DLD1 (cell line): Measurements from ENCODE around the gene MYH8.

Experiments
- in situ Hi-C: cut with HindIII; loops from 2 replicates; pipeline ENCODE4 v1.10.0; 2017; ENCODE audit warnings: low sequenced_read_pairs

The MYH8 gene

GRCh38 chr17:10421900-10422542, at the start of gene MYH8:
Gene MYH8 (minus strand): TSS chr17:10421950. CDS start chr17:10420227, 1,723 bp downstream.
- in situ Hi-C loops: no loop called here

- in situ Hi-C loops: no loop called here
Measured at GRCh38 chr17:10469459-10469858, 47.7 kb upstream of the MYH8 start, which contains the start of gene MYH4. Gene MYH4 (minus strand): TSS chr17:10469559. CDS start chr17:10466745, 2,814 bp downstream.

- in situ Hi-C loops: no loop called here
Measured at GRCh38 chr17:10463402-10463801, 41.7 kb upstream of the MYH8 start.

GRCh38 chr17:10460062-10460461, 38.3 kb upstream of the MYH8 start:
- in situ Hi-C loops: no loop called here

- in situ Hi-C loops: no loop called here
Measured at GRCh38 chr17:10458701-10459100, 37.0 kb upstream of the MYH8 start.

DNA sequence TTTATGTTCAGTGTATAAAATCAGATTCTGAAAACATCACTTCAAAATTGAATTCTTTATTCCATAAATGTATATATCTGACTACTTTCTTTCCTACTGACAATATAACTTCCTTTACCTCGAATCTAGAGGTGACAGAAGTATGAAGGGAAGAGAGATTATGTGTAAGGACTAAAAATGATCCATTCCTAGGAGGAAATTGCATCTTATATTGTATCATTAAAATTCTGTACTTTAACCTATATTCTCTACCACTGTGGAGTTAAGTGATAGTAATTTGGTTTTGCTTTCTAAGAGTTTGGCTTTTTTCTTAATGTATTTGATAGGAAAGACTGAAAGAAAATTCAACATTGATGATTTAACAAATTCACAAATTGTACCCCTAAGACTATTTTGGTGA, 36.2 kb upstream of the MYH8 start:
- in situ Hi-C loops: no loop called here

DNA sequence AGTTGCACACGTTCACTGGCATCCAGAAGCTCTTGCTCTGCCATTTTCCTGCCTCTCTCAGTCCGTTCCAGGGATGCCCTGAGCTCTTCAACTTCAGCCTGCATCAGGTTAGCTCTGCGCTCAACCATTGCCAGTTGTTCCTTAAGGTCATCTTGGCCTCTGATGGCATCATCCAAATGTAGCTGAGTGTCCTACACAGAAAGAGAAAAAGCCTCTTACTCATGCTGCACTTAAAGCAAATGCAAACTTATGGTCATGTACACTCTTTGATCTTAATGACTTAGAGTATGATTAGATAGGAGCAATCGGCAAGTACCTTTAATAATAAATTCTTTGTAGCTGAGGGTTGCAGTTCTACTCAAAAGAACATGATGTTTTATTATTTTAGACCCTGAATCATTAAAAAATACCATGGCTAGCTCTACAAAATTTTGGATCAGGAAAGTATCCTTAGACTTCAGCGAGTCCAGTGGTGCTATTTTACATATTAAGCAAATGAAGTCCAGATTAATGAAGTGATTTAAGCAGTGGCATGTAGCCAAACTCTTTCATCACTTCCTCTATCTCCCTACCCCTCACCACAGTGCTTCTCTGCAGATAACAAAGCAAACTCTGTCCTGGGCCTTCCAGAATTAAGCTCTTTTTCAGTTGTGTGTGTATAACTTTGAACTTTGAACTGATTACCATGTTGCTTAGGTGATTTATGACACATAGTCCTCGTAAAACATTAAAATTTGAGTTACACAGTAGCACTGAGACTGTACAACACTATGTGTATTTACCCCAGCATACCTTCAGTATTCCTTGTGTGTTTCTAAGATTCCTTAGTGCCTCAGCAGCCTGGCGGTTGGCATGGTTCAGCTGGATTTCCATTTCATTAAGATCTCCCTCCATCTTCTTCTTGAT, 25.5 kb upstream of the MYH8 start:
- in situ Hi-C loops: no loop called here

GRCh38 chr17:10439816-10440215, 18.1 kb upstream of the MYH8 start:
- in situ Hi-C loops: no loop called here

DNA sequence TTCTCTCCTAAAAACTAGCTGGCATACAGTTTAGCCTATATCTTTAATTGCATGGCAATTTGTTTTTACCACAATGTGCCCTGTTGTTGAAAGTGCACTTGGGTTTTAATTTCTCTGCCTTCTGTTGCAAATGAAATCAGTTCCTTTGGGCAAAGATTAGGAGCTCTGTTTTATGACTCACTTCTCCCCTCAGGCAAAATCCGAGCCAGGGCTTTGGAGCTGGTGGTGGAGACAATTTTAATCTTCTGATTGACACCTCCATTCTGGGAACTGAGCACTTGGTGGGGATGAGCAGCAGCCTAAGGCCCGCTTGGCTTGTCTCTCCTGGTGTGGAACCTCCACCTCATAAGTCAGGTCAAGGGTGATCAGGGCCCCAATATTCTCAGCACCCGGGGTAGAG, 13.3 kb upstream of the MYH8 start:
- in situ Hi-C loops: no loop called here

GRCh38 chr17:10429421-10430045, 7.8 kb upstream of the MYH8 start:
- in situ Hi-C loops: no loop called here

- in situ Hi-C loops: no loop called here
Measured at GRCh38 chr17:10428781-10429180, 7.0 kb upstream of the MYH8 start.

DNA sequence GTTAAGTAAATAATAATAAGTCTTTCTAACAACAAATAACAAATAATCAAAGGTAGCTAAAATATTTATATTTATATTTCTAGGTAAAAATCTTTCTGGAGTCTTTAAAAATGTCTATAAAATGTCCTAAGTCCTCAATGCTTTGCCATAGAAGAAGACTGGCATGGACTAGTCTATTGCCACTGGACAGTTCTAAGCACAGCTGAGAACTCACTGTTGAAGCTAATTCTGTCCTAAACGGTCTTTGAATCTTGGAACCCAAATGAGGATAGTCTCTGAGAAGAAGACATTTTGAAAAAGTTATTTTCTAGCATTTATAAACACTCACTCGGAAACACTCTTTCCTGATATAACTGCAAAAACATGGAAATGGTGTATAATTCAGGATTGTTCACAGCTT, 539 bp downstream of the MYH8 start:
- in situ Hi-C loops: no loop called here

DNA sequence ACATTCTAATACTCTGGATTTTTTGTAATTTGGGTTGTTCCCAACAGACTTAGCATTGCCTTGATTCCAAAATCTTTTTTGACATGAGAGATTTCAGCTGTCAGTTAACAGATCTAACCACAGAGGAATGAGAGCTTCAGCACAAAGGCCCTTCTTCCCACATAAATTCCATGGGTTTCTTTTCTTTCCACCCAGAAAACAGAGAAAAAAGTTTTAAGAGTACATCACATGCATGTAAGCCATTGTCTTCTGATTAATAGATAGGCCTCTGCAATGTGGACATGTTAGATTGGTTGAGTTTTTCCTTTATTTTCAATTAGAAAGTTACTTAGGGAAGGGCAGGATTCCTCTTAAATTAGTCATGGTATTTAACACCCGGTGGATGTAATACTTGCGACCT, 939 bp downstream of the MYH8 start:
- in situ Hi-C loops: no loop called here

- in situ Hi-C loops: no loop called here
Measured at GRCh38 chr17:10417431-10417830, 4.3 kb downstream of the MYH8 start.

GRCh38 chr17:10415161-10415560, 6.6 kb downstream of the MYH8 start:
- in situ Hi-C loops: no loop called here

DNA sequence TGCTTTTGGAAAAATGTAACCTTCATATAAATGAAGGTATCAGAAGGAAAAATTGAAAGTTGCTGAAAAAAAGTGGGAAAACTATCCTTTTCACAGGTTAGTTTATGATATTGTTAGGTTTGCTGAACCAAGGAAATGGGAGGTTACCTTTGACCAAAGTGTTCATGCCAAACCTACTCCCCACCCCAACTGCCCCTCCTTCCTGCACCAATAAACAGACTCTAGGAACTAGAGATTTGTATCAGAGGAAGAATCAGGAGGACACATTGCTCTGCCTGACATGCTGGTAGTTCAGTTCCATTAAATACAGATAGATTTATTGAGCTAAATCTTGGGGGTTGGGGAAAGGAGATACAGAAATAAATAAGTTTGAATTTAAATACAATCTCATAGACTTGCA, 18.2 kb downstream of the MYH8 start:
- in situ Hi-C loops: no loop called here

GRCh38 chr17:10398352-10398751, 23.4 kb downstream of the MYH8 start:
- in situ Hi-C loops: no loop called here

DNA sequence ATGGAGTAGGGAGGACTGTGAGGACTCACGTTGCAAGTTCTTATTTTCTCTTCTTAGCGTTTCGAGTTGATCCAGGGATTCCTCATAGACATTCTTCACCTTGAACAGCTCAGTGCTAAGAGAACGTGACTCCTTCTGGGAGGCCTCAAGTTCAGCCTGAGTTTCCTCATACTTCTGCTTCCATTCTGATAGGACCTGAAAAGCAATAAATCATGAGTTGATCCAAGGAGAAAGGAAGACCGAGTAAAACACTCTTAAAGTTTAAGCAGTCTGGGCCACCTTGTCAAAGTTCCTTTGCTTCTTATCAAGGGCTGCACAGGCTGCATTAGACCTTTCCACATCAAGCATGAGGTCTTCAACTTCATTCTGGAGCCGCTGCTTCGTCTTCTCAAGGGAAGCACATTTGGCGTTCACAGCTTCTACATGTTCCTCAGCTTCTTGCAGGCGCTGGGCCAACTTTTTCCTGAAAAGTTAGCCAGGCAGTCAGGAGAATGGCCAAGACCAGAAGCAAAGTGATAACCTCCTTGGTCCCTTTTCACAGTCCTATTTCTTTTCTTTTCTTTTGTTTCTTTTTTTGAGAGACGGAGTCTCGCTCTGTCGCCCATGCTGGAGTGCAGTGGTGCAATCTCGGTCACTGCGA, 25.1 kb downstream of the MYH8 start:
- in situ Hi-C loops: no loop called here

DNA sequence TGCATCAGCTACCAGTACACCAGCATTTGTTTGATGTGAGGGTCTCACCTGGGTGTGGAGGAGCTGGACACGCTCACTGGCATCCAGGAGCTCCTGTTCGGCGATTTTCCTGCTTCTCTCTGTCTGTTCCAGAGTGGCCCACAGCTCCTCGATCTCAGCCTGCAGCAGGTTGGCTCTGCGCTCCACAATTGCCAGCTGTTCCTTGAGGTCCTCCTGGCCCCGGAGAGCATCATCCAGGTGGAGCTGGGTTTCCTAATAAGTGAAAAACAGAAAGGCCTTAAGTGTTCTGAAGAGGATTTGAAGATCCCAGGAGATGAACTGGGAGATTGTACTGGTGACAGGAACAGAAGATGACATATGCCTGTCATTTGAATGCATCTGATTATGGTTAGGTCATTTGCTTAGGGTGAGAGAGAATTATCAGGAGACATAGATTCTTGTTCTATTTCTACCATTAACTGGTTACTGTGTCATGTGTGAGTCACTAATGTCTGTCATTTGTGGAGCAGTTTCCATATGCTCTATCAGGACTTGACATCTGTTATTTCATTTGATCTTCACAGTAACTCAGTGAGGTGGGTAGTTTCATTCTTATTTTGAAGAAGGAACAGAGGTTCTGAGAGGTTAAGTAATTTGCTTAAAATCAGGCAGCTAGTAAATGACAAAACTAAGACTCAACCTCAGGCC, 27.4 kb downstream of the MYH8 start:
- in situ Hi-C loops: no loop called here

DNA sequence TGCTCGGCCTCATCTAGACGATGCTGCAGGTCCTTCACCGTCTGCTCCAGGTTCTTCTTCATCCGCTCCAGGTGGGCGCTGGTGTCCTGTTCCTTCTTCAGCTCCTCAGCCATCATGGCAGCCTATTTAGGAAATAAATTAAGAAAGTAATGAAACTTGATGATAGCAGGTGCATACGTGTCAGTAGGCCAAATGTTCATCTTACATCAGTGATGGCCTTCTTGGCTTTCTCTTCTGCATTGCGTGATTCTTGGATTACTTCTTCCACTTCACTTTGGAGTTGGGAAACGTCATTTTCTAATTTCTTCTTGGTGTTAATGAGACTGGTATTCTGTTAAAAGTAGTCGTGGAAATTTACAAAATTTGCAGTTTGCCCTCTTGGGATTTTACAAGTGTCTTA, 28.9 kb downstream of the MYH8 start:
- in situ Hi-C loops: no loop called here

- in situ Hi-C loops: no loop called here
Measured at GRCh38 chr17:10385871-10386270, 35.9 kb downstream of the MYH8 start.
